T follicular helper cell (primary cell): ENCODE results near the gene ETNK2.

ENCODE experiments used
- DNase-seq: peaks from one replicate; pipeline ENCODE4 v3.0.0-alpha.2; 2020; ENCODE audit warnings: low read depth

The ETNK2 gene

DNA sequence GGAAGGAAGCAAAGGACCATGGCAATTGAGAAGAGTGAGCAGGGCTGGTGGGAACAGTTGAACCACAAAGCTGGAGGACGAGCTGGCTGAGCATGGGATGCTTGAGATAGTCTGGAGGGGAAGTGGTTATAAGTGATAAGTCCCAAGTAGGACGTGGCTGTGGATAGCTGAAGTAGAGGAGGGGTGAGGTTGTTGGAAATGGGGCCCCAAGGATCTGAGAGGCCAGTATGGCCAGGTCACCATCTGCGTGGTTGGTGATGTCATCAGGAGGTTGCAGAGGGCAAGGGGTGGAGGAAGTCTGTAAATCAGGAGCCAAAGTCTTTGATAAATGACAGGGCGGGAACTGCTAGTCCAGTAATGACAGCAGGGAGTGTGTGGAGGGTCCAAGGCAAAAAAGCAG, 25.3 kb upstream of the ETNK2 start:
- DNase-seq: no peak

DNA sequence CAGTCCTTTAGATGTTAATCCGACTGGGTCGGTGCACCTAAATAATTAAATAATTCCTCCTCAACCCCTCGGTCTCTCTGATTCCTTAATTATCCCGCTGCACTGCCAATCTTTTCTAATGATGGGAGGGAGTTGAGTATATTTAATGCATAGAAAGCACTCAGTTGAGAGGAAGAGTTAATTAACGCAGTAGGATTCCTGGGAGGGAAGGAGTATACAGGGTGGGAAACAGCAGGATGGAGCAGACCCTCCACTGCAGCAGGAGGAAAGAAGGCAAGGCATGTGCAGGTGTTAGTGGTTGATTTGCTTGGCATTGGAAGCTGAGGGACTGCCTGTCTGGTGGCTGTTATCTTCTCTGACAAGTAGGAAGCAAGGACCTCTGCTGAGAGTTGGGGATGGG, 24.2 kb upstream of the ETNK2 start:
- DNase-seq: no peak

DNA sequence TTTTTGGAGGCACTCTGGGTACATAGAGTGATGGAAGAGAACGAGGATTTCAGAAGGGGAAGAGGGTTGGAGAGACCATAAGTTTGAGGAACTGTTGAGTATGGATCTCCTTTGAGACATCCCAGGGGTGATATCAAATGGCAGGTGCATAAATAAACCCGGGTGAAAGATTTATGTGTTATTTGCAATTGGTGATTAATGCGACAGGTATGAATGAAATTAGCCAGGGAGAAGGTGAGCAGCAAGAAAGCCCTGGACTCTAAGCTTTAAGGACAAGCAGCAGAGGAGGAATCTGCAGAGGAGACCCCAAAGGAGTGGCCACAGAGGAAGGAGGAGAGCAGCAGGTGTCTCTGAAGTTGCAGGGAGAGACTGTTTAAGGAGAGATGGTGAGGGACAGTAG, 23.1 kb upstream of the ETNK2 start:
- no peak for DNase-seq

DNA sequence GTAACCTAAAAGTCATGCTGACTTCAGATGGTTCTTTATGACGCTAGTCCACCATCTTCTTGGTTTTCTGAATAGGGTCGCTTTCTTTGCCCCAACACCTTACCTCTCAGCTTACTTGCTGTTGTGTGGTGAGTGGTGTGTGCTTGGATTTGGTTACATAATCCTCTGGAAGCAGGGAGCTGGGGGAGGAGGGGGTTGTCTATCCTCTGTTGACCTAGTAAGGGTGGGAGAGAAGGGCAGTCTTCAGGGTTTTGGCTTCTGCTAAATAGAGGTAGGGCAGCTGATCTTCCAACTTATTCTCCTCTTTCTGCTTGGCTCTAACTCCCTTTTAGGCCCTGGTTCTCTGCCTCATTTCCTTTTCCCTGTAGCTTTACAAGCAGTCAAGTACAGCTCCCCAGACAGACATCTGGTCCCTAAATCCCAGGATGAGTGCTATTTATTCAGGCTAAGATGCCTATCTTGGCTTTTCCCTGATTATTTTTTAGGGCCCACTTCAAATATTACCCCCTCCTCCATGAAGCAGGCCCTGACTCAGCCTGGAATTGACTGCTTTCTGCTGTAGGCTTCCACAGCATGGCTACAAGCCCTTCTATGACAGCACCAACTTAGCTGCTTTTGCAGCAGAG, 20.7 kb upstream of the ETNK2 start:
- no peak for DNase-seq

DNA sequence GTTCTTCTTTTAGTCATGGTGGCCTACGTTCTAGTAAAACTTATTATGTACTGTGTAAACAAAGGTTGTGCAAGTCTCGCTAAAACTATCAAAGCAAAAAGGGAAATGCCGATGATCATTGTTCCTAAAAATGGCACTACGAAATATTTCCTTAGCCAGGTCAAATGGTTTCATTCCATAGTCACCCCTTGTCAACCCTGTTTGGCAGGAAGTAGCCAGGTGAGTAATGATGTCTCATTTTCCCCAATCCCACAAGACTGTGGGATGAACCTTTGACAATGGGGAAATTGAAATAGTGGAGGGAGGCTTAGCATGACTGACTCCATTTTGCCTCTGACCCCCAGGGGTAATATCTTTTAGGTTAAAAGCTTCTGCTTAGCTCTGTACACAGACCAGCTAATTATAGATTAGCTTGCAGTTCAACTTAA, 19.9 kb upstream of the ETNK2 start:
- no peak for DNase-seq

DNA sequence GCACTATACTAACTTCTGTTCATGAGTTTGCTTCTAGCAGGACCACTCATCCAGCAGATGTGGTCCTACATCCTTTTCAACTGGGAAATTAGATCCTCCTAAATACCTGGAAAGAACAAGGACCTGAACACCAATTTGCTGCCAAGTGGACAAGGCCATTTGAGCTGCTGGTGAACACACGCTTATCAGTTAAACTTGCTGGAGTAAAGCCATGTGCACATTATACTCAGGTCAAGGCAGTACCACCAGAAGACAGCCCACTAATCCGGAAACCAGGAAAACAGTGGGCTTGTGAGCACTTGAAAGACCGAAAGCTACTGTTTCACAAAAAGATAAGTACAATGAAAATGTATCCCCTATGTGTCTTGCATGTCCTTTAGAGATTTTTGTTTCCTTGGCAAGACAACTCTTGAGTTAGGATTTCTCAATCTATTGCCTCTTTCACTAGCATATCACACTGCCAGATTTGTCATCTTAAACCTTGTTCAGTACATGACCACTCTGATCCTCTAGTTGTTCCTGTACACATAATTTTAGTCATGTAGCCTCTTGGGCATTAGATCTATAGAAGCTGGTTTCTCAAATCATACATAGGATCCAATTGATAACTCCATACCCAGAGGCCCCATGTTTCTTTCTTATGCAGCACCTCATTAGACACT, 18.8 kb upstream of the ETNK2 start:
- no peak for DNase-seq

DNA sequence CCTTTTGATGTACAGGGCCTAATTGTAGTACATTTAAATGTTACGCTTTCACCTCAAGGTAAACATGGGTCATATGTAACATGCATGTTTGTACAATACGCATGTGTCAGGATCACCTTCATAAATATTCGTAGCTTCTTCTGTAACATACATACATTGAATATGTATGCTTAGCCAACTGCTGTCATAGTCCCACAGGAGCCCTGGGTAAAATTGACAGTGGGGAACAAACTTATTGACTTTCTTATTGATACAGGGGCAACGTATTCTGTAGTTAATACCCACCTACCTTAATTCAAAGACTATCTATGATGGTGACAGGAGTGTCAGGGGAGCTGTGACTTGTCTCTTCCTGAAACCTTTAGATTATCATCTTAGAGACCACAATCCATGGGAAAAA, 18.0 kb upstream of the ETNK2 start:
- no peak for DNase-seq

DNA sequence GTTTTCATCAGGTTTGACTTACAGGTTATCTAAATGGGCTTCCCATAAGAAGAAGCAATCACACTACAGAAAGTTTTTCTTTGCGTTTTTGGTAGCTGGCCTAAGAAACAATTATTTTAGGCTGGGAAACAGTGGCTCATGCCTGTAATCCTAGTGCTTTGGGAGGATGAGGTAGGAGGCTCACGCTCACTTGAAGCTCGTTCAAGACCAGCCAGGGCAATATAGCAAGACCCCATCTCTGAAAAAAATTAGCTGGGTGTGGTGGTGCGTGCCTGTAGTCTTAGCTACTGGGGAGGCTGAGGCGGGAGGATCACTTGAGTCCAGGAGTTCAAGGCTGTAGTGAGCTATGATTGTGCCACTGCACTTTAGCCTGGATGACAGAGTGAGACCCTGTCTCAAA, 15.9 kb upstream of the ETNK2 start:
- DNase-seq: no peak

DNA sequence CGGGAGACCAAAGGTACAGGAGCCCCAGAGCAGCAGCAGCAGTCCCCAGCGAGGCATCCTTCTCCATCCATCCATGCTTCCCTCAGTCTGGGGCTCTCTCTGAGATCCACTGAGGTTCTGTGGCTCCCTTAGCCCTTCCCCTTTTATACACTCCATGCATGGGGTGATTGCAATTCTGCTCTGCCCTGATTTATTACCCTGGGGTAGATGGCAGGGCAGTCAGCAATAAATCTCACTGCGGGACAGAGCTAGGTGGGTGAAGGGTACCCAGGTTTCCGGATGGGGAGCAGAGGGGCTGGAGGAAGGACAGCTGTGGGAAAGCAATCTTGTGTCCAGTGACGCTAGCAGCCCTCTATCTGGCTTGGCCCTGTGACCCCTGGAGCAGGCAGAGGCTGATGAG, 14.4 kb upstream of the ETNK2 start, which contains the start of gene REN:
Gene REN, minus strand, starts transcription at position 119 of the 400 bp plus-strand sequence. Its CDS starts 44 bp downstream, at position 75.
- DNase-seq: no peak

DNA sequence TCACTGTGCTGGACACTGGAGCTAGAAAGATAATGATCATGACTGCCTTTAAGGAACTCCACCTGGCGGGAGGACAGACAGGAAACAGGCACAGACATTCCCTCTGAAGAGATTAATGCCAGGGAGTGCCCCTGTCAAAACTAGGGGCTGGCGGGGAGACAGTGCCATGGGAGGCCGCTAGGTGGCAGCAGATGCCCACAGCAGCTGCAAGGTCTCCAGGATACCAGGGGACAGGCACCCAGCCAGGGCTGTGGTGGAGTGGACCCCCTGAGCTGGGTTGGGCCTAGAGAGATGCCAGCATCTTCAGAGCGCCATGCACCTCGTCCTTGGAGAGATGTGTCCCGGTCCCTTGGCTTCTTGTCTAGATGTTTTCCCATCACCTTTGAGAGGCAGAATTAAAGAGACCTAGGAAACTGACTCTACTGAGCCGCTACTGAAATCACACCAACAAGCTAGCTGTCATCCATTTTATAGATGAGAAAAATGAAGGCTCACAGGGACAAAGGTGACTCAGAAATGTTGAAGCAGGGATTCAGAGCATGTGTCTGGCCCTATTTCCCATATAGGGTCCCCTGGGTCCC, 10.7 kb upstream of the ETNK2 start:
- DNase-seq: peak; percentile 58

DNA sequence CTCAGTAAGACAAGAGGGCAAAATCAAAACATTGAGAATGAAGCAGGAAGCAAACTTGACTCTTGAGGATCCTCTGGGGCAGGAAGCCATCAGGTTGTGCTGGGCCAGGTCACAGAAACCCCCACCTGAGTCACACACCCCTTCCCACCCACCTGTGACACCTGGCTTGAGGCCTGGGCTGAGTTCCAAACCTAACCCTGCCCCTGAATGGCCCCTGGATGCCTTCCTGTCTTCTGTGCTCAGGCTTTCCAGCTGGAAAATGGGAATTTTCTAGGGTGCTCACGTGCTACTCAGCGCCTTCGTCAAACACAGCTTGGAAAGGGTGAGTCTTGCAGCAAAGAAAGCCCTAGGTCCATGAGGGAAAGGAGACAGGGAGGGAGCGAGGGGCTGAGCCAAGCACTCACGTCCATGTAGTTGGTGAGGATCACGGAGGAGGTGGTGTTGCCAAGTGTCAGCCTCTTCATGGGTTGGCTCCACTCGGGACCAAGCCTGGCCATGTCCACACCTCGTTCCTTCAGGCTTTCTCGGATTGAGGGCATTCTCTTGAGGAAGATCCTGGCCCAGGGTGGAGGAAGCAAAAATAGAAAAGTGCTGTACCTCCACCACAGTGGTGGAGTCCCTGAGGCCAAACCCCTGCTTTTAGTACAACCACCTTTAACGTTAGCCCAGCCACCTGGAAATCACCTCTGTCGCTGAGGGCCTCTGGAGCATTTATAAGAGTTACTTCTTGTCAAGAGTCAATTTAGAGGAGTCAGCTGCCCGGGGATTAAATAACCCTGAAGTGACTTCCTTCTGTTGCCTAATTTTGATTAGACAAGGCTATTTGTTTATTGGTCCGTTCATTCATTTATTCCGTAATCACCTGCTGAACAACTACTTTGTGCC, 10.0 kb upstream of the ETNK2 start:
- DNase-seq: no peak

DNA sequence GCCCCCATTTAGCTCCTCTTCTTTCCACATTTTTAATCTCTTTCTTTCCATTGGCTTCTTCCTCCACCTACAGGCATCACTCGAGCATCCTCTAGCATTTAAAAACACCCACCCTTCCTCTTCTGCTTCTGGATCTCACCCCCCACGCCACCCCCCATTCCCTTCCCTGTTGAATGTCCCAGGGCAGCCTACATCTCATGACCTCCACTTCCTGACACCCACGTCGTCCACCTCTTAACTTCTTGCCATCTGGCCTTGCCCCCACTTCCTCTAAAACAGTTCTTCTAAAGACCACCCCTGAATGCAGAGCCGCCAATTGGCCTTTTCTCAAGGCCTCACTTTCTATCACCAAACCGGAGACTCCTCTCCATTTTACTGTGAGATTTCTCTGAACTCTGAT, 6.1 kb upstream of the ETNK2 start:
- DNase-seq: no peak

DNA sequence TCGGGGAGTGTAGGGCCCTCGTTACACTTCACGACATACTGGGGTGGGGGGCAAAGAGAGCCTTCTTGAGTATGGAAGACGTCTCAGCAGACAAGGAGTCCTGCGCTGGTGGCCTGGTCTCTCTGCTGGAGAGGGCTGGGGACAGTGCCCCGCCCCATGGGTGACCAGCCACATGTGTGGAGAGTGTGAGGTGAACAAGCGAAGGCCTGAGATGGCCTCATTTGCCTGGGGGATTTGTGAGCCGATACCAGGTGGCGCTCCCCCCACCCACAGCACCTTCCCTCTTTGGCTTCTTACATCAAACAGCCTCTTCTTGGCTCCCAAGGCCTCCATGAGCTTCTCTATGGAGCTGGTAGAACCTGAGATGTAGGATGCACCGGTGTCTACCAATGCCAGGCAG, 4.0 kb upstream of the ETNK2 start:
- no peak for DNase-seq

DNA sequence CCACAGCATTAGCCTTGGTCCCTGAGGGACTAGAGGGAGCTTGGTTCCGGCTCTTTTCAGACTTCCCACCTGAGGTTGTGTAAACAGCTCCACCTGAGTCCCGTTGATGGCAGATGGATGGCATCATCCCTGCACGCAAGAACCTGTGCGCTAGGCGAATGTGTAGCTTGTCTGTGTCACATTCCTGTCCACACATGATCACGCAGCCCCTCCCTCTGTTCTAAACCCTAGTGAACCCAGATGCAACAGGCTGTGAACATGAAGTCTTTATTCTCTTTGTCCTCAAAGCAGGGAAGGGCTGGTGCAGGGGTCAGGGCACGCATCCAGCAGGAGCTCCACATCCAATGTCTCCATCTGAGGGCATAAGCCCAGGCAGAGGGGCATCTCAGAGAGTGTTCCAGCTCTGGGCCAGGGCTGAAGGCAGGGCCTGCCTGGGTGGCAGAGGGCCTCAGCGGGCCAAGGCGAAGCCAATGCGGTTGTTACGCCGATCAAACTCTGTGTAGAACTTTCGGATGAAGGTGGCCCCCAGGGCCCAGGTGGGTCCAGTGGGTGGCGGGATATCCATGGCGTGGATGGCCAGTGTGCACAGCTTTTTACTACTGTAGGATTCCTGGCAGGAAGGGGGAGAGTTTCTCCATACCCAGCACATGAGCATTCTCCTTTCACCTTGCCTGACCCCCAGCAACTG, 2.9 kb upstream of the ETNK2 start:
- no peak for DNase-seq

DNA sequence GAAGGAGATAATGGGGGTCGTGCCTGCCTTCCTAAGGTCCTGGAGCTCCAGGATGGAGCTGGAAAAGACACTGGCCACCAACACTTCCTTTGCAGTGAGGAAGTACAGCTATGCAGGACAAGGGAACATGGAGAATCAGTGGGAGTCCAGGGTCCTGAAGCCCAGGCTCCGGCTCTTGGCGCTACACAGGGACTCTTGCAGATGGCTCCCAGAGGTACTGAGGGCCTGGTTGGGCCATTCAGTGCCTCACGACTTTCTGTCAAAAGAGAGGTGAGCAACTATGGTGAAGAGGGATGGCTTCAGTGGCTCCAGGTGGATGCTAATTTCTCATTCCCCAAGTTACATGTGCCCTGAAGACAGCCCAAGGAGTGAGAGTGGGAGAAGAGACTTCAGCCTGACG, 1.8 kb upstream of the ETNK2 start:
- DNase-seq: no peak

DNA sequence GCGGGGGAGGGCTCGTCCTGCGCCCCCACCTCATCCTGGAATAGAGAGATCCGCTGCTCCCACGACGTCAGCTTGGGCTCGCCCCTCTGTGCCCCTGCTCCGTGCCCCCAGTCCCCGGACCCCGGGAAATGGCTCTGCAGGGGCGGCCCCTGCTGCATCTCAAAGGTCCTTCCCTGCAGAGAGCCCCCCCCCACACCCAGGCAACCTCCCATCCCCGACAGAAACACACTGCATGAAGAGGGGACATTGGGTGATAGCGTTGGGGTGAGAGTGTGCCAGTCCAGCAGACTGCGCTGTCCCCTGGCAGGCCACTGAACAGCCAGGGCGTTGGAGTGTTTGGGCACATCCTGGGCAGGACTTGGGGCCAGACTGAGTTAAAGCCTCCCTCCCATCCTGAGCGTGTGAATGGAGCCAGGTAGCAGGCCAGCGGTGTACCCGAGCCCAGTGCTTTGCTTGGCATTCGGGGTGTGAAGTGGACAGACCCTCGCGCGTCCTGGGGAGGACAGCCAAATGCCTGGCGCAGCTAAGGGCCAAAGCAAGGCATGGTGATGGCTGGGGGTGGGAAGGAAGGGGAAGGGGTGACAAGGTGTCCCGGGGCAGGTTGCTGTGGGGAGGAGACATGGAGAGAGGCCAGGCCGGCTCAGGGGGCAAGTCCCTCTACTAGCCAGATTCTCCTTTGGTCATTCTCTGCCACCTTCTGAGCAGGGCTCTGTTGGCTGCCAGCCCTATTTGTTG, 633 bp upstream of the ETNK2 start:
- no peak for DNase-seq

DNA sequence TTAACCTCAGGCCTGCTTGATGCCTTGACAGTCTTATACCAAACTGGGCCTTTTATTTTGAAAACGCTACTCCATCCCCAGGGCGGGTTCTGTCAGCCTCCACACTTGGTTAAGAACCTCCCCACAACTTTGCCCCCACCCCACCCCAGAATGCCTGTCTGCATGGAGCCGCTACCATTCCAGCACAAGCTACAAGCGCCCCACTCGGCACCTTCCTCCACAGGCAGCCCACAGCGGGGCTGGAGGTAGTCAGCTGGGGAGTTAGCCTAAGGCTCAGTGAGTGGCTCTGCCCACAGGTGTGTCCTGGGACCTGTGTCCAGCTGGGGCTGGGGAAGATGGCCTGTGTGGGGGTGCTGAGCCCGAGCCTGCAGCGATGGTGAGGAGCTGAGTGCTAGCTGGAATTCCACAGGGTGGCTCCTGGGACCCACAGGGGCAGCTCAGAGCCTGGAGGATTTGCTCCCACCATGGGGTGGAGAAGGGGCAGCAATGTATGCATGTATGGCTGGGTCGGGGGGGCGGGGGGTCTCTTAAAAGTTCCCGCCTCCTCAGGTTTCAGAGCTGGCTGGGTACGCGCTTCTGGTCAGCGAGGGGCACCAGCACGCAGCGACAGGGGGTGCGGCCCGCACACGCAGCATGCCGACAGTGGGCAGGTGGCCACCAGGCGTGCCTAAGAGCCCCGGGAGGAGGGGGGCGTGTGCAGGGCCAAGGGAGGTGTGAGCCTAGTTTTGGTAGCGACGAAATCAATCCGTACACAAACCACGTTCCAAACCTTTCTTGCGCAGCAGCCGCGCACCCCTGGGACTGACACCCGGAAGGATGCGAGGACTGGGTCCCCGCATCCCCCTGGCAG, 917 bp downstream of the ETNK2 start:
- DNase-seq: no peak

DNA sequence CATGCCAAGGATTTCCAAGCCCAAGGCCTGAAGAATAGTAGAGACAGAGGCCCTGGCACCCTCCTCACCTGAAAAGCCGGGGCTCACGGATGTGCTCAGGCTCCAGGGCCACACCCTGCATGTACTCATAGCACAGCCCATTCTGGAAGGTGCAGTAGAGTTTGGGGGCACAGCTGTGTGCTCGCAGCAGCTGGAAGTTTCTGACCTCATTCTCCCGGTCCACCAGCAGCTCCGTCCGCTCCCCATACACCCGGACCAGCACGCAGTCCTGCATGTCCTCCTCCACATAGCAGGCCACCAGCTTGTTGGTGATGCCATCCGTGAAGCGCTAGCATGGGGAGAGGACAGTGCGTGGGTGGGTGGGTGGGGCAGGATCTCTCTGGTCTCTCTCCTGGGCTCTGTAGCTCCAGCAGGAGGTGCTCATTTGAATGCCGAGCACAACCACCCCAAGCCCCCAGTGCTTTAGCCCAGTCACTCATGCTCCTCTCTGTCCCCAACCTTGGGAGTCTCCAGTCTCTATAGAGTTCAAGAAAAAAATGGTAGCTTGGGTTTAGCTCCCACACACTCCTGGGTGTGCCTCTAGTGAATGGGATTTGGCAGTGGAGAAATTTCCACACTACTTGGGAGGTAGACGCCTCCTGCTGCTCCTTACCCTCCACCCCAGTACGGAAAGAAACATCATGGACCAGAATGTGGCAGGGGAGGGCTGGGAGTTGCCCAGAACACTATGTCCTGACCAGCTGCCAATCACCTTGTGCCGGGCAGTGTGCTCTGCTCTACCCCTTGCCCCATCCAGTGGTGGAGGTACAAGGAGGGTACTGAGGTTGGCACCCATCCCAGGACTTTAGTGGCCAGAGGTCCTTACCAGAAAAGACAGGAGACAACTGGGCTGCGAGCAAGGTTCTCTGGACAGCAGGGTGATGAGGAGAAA, 1.9 kb downstream of the ETNK2 start:
- no peak for DNase-seq

DNA sequence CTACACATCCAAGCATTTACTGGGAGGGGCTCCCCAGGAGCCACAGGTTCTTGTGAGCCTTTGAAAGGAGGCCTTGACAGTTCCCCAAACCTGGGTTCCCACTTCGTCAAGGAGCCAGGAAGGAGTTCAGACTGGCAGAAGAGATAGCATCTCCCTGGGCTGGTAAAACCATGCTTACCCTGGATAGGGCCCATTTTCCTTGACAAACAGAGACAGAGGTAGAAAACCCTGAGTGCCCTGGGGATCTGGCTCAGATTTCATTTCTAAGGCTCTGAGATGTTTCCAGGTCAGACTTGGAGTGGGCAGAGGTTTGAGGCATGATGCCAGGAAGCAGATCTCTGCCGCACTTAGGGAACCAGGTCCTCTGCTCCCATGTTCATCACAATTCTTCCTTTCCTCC, 2.7 kb downstream of the ETNK2 start:
- no peak for DNase-seq
